GM06990 (cell line): ENCODE data around the gene USP35.

Experiments
- DNase-seq: peaks from one replicate; pipeline ENCODE4 v3.0.0-alpha.2; 2011; ENCODE audit not compliant: insufficient read length; ENCODE audit errors: extremely low read depth
- H3K27me3 ChIP-seq: replicated peaks from 2 replicates; pipeline ENCODE4 v1.6.0; 2011; ENCODE audit warnings: low read length; ENCODE audit not compliant: control insufficient read depth, insufficient read depth
- H3K36me3 ChIP-seq: 2 replicates; pipeline ENCODE4 v1.5.1; 2011; ENCODE audit warnings: low read length; ENCODE audit not compliant: control insufficient read depth, insufficient read depth
- H3K4me3 ChIP-seq: replicated peaks from 2 replicates; pipeline ENCODE4 v1.5.1; 2011; ENCODE audit warnings: low read depth, mild to moderate bottlenecking, control low read depth, low read length
- TF ChIP-seq, protein P1 (sequence below): IDR thresholded peaks from 2 replicates; pipeline ENCODE4 v1.5.1; 2011; ENCODE audit warnings: low read length, control low read depth, mild to moderate bottlenecking, inconsistent platforms; ENCODE audit not compliant: insufficient read depth, poor library complexity, severe bottlenecking

Gene USP35

DNA sequence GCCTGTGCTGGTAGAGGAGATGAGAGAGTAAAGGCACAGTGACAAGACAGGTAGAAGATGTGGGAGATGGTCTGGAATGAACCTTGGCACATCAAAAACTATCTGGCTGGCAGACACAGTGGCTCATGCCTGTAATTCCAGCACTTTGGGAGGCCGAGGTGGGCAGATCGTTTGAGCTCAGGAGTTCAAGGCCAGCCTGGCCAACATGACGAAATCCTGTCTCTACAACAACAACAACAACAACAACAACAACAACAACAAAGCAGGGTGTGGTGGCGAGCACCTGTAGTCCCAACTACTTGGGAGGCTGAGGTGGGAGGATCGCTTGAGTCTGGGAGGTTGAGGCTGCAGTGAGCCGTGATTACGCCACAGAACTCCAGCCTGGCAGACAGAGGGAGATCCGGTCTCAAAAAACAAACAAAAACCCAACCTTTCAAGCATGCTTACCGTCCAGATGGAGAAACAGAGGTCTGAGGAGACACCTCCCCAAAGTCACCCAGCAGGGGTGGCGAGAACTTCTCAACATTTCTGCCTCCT, 12.0 kb upstream of the USP35 start:
- Histone ChIP-seq H3K27me3 (no peaks in the 10 kb centered on the region), H3K36me3 (no peaks in the 10 kb centered on the region; the same call in 1 of the 2 replicates), H3K4me3 (no peak overlapping the region)
- DNase-seq = no peak
- TF ChIP-seq, protein P1, sequence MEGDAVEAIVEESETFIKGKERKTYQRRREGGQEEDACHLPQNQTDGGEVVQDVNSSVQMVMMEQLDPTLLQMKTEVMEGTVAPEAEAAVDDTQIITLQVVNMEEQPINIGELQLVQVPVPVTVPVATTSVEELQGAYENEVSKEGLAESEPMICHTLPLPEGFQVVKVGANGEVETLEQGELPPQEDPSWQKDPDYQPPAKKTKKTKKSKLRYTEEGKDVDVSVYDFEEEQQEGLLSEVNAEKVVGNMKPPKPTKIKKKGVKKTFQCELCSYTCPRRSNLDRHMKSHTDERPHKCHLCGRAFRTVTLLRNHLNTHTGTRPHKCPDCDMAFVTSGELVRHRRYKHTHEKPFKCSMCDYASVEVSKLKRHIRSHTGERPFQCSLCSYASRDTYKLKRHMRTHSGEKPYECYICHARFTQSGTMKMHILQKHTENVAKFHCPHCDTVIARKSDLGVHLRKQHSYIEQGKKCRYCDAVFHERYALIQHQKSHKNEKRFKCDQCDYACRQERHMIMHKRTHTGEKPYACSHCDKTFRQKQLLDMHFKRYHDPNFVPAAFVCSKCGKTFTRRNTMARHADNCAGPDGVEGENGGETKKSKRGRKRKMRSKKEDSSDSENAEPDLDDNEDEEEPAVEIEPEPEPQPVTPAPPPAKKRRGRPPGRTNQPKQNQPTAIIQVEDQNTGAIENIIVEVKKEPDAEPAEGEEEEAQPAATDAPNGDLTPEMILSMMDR = no peak

DNA sequence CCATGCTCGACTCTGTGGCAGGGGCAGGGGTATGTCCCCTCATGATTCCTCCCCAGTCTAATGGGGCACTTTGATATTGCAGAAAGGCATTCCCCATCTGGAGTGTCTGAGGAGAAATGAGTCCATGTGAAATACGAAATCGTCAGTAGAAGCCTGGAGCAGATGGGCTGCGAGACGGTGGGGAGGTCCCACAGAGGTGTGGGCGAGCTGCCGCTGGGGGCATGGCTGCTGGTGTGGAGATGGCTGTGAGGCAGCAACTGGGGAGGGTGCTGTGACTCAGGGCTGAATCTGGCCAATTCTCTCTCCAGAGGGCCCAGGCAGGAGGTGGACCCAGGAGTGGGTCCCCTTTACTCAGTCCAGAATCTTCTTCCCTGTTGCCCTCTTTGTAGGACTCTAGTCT, 11.5 kb upstream of the USP35 start:
- H3K36me3 ChIP-seq = no peaks in the 10 kb centered on the region; the same call in 1 of the 2 replicates
- no peak overlapping the region for H3K4me3 ChIP-seq
- TF ChIP-seq, protein P1 = no peak
- DNase-seq = no peak
- no peaks in the 10 kb centered on the region for H3K27me3 ChIP-seq

DNA sequence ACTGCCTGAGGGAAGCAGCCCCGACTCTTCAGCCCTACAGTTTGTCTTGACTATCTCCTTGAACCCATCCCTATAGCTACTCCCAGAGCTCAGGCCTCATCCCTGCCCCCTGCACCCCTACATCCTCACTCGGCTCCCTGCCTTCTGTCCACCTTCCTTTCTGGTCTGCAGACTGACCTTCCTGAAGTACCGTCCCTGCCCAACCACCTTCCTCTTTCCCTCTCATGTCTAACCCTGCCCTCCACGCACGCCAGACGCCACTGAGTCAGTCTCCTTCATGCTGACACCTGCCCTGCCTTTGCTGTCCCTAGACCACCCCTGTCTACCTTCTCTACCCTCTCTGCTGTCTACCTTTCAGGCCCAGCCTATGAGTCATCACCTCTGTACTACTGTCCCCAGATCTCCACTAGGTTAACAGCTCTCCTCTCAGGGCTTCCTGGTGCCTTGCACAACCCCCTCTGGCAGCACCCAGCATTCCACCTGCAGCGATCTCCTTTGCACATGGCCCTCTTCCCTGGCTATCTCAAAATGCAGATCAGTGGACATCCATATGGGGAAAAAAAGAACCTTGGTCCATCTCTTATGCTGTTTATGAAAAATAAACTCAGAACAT, 9.2 kb upstream of the USP35 start:
- DNase-seq = no peak
- Histone ChIP-seq H3K27me3 (no peaks in the 10 kb centered on the region), H3K4me3 (no peak overlapping the region), H3K36me3 (no peaks in the 10 kb centered on the region)
- TF ChIP-seq, protein P1 = no peak

DNA sequence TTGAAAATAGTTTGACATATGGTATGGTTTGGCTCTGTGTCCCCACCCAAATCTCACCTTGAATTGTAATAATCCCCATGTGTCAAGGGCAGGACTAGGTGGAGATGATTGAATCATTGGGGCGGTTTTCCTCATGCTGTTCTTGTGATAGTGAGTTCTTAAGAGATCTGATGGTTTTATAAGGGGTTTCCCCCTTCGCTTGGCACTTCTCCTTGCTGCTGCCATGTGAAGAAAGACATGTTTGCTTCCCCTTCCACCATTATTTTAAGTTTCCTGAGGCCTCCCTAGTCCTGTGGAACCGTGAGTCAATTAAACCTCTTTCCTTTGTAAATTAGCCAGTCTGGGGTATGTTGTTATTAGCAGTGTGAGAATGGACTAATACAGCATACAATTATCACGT, 8.0 kb upstream of the USP35 start:
- H3K4me3 ChIP-seq = no peak overlapping the region
- H3K27me3 ChIP-seq = no peaks in the 10 kb centered on the region
- TF ChIP-seq, protein P1 = no peak
- no peak for DNase-seq
- no peaks in the 10 kb centered on the region for H3K36me3 ChIP-seq

DNA sequence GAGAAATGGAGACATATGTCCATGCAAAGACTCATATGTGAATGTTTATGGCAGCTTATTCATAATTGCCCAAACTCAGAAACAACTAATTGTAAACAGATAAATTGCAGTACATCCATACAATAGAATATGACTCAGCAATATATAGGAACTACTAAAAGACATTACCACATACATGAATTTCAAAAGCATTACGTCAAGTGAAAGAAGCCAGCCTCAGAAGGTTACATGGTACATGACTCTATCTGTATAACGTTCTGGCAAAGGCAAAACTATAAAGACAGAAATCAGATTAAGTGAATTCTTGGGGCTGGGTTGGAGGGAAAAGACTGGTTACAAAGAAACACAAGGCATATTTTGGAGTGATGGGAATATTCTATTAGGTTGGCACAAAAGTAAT, 7.5 kb upstream of the USP35 start:
- DNase-seq = no peak
- H3K4me3 ChIP-seq = no peak overlapping the region

More for the DNA sequence above, 7.5 kb upstream of the USP35 start:
- TF ChIP-seq, protein P1 = no peak
- no peaks in the 10 kb centered on the region for H3K36me3 ChIP-seq
- no peaks in the 10 kb centered on the region for H3K27me3 ChIP-seq
